GM12872 (cell line): ENCODE results near the gene PRKAG2.

Experiments
- TF ChIP-seq, protein P1 (sequence below): IDR thresholded peaks from 3 replicates; pipeline ENCODE4 v1.5.1; 2011; ENCODE audit warnings: low read depth, mild to moderate bottlenecking, low read length, moderate library complexity; ENCODE audit not compliant: insufficient read depth

Gene PRKAG2

DNA sequence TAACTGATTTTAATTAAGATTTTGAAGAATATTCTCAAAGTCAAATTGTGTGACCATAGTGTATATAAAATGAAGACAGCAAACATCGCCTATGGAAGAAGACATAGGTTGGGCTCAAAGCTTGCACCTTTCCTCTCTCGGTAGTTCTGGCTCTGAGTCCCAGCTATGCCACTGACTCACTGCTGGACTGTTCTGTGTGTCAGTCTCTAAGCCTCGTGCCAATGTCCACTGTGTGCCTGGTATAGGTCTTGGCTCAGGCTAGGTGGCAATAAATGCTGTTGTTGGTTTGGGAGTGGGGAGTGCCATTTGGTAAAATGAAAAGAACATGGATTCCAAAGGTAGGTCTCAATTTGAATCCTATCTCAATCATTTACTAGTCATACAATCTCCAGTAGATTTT, 219.7 kb downstream of the PRKAG2 start:
- TF ChIP-seq, protein P1, sequence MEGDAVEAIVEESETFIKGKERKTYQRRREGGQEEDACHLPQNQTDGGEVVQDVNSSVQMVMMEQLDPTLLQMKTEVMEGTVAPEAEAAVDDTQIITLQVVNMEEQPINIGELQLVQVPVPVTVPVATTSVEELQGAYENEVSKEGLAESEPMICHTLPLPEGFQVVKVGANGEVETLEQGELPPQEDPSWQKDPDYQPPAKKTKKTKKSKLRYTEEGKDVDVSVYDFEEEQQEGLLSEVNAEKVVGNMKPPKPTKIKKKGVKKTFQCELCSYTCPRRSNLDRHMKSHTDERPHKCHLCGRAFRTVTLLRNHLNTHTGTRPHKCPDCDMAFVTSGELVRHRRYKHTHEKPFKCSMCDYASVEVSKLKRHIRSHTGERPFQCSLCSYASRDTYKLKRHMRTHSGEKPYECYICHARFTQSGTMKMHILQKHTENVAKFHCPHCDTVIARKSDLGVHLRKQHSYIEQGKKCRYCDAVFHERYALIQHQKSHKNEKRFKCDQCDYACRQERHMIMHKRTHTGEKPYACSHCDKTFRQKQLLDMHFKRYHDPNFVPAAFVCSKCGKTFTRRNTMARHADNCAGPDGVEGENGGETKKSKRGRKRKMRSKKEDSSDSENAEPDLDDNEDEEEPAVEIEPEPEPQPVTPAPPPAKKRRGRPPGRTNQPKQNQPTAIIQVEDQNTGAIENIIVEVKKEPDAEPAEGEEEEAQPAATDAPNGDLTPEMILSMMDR = no peak

DNA sequence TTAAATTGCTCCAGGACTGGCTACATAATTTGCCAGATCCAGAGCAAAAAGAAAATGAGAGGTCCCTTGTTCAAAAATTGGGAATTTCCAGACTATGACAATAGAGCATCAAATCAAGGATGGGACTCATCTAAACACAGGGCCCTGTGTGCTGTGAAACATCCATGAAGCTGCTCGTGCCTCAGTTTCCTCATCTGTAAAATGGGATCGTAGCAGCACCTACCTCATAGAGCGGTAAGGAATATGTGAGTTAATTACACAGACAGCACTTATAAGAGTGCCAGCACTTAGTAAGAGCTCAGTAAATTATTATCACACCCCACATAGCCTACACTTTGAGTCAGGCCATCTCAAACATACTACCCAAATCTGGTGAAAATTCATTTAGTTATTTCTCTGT, 221.4 kb downstream of the PRKAG2 start:
- TF ChIP-seq, protein P1 = no peak

DNA sequence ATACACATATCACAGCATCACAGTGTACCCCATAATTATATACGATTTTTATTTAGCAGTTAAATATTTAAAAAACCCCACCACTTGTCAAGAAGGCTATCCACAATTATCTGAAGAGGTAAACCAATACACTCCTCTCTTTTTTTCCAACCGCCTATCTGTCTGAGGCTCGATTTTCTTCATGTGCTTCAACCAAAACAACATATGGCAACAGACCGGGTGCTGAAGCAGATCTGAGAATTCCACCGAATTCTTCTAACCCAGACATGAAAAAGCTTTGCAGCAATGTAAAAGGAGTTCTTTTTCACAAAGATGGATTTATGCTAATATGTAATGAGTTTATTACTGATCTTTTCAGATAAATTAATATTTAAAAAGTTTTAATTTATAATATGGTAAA, 224.8 kb downstream of the PRKAG2 start:
- TF ChIP-seq, protein P1 = no peak

DNA sequence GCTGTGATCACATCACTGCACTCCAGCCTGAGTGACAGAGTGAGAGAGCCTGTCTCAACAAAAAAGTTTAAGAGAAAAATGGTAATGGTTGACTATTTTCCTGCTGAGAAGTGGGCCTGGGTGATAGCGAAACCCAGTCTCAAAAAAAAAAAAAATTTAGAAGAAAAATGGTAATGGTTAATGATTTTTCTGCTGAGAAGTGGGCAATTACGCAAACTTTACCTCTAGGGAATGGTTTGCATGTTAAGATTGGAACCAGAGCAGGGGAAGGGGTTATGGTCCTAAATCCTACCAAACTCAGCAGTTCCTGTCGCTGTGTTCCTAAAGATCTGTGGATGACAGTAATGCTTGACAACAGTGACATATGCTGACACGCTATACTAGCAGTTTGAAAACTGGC, 226.8 kb downstream of the PRKAG2 start:
- TF ChIP-seq, protein P1 = no peak

DNA sequence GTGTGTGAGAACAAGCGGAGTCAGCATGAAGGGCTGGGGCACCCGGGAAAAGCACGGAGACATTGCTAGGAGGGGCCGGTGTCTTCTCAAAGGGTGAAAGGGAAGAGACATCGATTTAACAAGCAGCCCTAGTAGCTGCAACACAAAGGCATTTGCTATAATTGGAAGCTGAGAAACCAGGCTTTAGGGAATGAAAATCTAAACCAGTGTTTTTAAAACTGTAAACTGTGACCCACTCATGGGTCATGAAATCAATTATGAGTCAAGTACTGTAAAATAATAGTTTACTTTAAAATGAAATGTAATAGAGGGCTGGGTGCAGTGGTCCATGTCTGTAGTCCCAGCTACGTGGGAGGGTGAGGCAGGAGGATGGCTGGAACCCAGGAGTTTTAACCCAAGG, 228.5 kb downstream of the PRKAG2 start:
- TF ChIP-seq, protein P1 = no peak

DNA sequence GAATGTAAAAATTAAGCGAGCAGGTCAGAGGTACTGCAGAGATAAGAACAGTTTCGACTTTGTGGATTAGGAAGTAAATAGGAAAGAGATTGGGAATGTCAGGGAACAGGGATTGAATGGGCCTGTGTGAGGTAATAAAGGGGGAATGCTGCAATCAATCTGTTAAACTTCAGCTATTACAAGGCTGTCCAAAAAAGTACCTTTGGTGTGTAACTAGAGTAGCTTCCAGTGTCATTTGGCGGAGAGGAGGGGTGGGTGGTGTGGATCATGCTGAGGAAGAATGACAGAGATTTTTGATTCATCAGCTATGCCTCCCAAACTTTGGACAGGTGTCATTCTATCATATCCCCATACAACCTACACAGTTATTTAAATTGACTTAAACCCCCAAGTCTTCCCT, 229.0 kb downstream of the PRKAG2 start:
- TF ChIP-seq, protein P1 = no peak

DNA sequence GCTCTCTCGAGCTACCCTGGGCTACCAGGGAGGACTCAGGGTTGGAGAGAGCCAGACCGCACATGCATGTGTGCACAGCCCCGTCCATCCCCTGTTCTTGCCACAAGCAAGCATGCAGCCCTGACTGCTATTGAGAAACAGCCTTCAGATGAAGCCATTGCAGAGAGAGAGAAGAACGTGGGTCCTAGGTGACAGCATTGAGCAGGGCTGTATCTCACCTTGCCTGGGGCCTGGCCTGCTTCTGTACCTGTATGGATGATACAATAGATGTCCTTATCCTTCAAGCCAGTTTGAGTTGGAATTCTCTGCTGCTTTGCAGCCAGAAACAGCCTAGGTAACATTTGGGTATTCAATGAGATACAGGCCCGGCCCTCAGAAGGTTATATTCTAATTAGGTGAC, 229.9 kb downstream of the PRKAG2 start:
- TF ChIP-seq, protein P1 = no peak

DNA sequence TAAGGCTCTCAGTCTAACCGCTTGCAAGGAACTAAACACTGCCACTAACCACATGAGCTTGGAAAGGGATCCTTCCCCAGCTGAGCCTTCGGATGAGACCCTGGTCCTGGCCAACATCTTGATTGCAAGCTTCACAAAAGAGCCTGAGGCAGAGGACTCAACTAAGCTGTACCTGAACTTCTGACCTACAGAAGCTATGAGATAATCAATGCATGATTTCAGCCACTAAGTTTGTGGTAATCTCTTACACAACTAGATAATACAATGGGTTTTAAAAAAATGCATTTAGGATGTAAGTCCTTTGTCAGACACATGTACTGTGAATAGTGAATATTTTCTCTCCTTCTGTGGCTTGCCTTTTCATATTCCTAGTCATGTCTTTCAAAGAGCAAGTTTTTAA, 231.6 kb downstream of the PRKAG2 start:
- TF ChIP-seq, protein P1 = no peak
